Heart right ventricle (tissue), 16 donors: Measurements from ENCODE around the gene TAP1. TPM values are rescaled to one million over a fixed set of nuclear protein-coding genes. Genes with fewer than 3 reads are reported as not detected.
A peak's percentile ranks its signal among the peaks of the same experiment; 100 is the strongest.

Experiments
- ATAC-seq, 8 donors: fragments of 200-7000 bp; cut with Tn5 transposase; one replicate each; pipeline ENCODE4 v1.9.1; 2020; ENCODE audit warnings: mild to moderate bottlenecking in 8 of 8, moderate library complexity in 8 of 8, moderate number of reproducible peaks in 1 of 8
- DNase-seq, 2 donors: peaks; one replicate each; pipeline ENCODE4 v3.0.0-alpha.2; 2020
- H3K27ac ChIP-seq, 10 donors: fragments of 200-600 bp; sonication (generic) in 2 of 10; one replicate each; pipeline versions ENCODE4 v1.5.0 to v1.8.0; 2020 to 2022; ENCODE audit warnings: mild to moderate bottlenecking in 3 of 10
- H3K27me3 ChIP-seq, 7 donors: fragments of 200-600 bp; one replicate each; pipeline ENCODE4 v1.8.0; 2021 to 2022; ENCODE audit warnings: mild to moderate bottlenecking in 2 of 7
- H3K36me3 ChIP-seq, 9 donors: fragments of 200-600 bp; sonication (generic) in 1 of 9; one replicate each; pipeline versions ENCODE4 v1.5.0 to v1.8.0; 2020 to 2022; ENCODE audit warnings: mild to moderate bottlenecking in 2 of 9
- H3K4me1 ChIP-seq, 9 donors: fragments of 200-600 bp; sonication (generic) in 1 of 9; one replicate each; pipeline versions ENCODE4 v1.5.0 to v1.8.0; 2020 to 2022; ENCODE audit warnings: mild to moderate bottlenecking in 4 of 9
- H3K4me3 ChIP-seq, 10 donors: fragments of 200-600 bp; sonication (generic) in 2 of 10; one replicate each; pipeline versions ENCODE4 v1.5.0 to v1.8.0; 2020 to 2022; ENCODE audit warnings: mild to moderate bottlenecking in 7 of 10, moderate library complexity in 2 of 10
- H3K9me3 ChIP-seq, 11 donors: fragments of 200-600 bp in 10 of 11; sonication (generic) in 2 of 11; one replicate each; pipeline versions ENCODE4 v1.5.0 to v1.8.0; 2013 to 2022; ENCODE audit warnings: mild to moderate bottlenecking in 2 of 11, control low read depth in 1 of 11, moderate library complexity in 1 of 11
- CTCF ChIP-seq, 9 donors: fragments of 200-600 bp; sonication (generic) in 2 of 9; IDR thresholded peaks; one replicate each; pipeline versions ENCODE4 v1.5.0 to v1.8.0; 2021 to 2022; ENCODE audit warnings: antibody characterized with exemption in 9 of 9, mild to moderate bottlenecking in 5 of 9, moderate library complexity in 1 of 9
- WGBS, 2 donors: extraction: QIAGEN DNeasy Blood & Tissue Kit; methylation state at CpG; one replicate each; pipeline ENCODE4 v1.1.7; 2013; ENCODE audit warnings: inconsistent platforms in 1 of 2; 5-methylcytosine and 5-hydroxymethylcytosine counted together
- intact Hi-C, 10 donors: fragments of 100-400 bp; cut with DNase I; formaldehyde crosslinking; loops; one replicate each; pipeline versions ENCODE4 v1.11.1 to v1.14.2; 2022
- polyA plus RNA-seq, 2 donors: library from polyadenylated mRNA; stranded (reverse); fragments of 200-250 nt; gene quantifications; one replicate each; pipeline ENCODE4 v1.2.3, GENCODE V29; 2013
- total RNA-seq, 10 donors: library from RNA; stranded (reverse); fragmentation: NEBNext Ultra II Directional in 3 of 10; extraction: Animal tissue kit (Norgen Biotek cat#: 25700) in 3 of 10; gene quantifications; one replicate each; pipeline versions ENCODE4 v1.2.1 to v1.2.4, GENCODE V29; 2021 to 2023
- donor health status: Arrhythmogenic right ventricular cardiomyopathy.
- donor health status: ischemic (EF 13 %, LVEDD 7.1; RV severe dilation, severe dysfunction).
- donor health status: healthy with polysubstance abuse.
- donor health status: DM: no; HTN: yes; CAD: no.
- donor health status: DM: no; HTN: no; CAD: no.
- donor health status: ischemic (EF 25% LVEDD 6.9; RV normal size, moderate dysfunction).
- donor health status: ischemic (EF 25% LVEDD 5.7; RV mildly dilated, moderate dysfunction).
- donor health status: healthy.
- donor health status: DM: yes; HTN: yes; CAD: no.
- donor health status: Ischemic cardiomyopathy.
- donor health status: ischemic (EF 35%, LVEDD 5.7; RV mildly dilated, moderate dysfunction).
- donor health status: nonischemic (EF 11% LVEDD 7.7; RV severe dilation, severe dysfunction).
- donor health status: DM: yes; HTN: yes; CAD: no.
- donor health status: PGD.
- donor health status: ischemic (EF 29% LVEDD 5.4; RV normal size, mild dysfunction).
- donor health status: nonischemic (EF 23%, LVEDD 6.1; RV moderate dilation, normal function).

The TAP1 gene
- total and polyA plus RNA-seq, 12 donors = 12.8 to 213 (median 19.1) TPM

GRCh38 chr6:32835167-32835893 is 18.2 kb downstream of the TAP1 start:
- intact Hi-C loops = loop anchor here in 1 of 10 donors (5.0 kb wide), 1 partner anchor 37 kb away; no protein-coding TSS in a partner anchor

GRCh38 chr6:32833664-32834063 is 19.8 kb downstream of the TAP1 start:
- no peak overlapping the region for H3K27ac ChIP-seq
- no peaks in the 10 kb centered on the region for H3K9me3 ChIP-seq
- no peak for TF ChIP-seq CTCF (IDR thresholded peaks at IDR 0.05)
- H3K36me3 ChIP-seq = peaks cover 0 to 83% (median 16%) of the 10 kb centered on the region in 9 donors
- 76 to 87% methylated on average over 5 of the region's 5 CpGs for WGBS, 2 donors
- no peak for DNase-seq
- no peak overlapping the region for H3K4me3 ChIP-seq
- intact Hi-C loops = loop anchor here in 2 of 10 donors (5.0 kb wide), 2 partner anchors 34 to 39 kb away; no protein-coding TSS in a partner anchor
- no peaks in the 10 kb centered on the region for H3K27me3 ChIP-seq
- H3K4me1 ChIP-seq = peaks cover 0 to 24% (median 12%) of the 10 kb centered on the region in 9 donors
- ATAC-seq = no peak

More at GRCh38 chr6:32835167-32835893, 18.2 kb downstream of the TAP1 start:
- Histone ChIP-seq H3K4me3 (no peak overlapping the region), H3K4me1 (peaks cover 0 to 38% (median 15%) of the 10 kb centered on the region in 9 donors), H3K9me3 (no peaks in the 10 kb centered on the region), H3K27me3 (no peaks in the 10 kb centered on the region), H3K27ac (no peak overlapping the region), H3K36me3 (peaks cover 0 to 71% (median 13%) of the 10 kb centered on the region in 9 donors)
- WGBS, 2 donors = 94 to 95% methylated on average over 16 of the region's 16 CpGs
- no peak for DNase-seq
- ATAC-seq = no peak
- TF ChIP-seq CTCF (IDR thresholded peaks at IDR 0.05) = no peak

- 68 to 75% methylated on average over 13 of the region's 13 CpGs for WGBS, 2 donors
- Histone ChIP-seq H3K27ac (no peak overlapping the region), H3K9me3 (no peaks in the 10 kb centered on the region), H3K4me3 (no peak overlapping the region), H3K4me1 (peaks cover 0 to 20% (median 6%) of the 10 kb centered on the region in 9 donors), H3K27me3 (no peaks in the 10 kb centered on the region), H3K36me3 (peaks cover 0 to 93% (median 16%) of the 10 kb centered on the region in 9 donors)
- DNase-seq (no peak), ATAC-seq (peak in 2 of 8 donors; percentile 11 to 27)
- intact Hi-C loops = loop anchor here in 2 of 10 donors (5.0 kb wide), 2 partner anchors 35 to 40 kb away; no protein-coding TSS in a partner anchor
- TF ChIP-seq CTCF (IDR thresholded peaks at IDR 0.05) = no peak
Measured at GRCh38 chr6:32832535-32832934, 21.0 kb downstream of the TAP1 start.

DNA sequence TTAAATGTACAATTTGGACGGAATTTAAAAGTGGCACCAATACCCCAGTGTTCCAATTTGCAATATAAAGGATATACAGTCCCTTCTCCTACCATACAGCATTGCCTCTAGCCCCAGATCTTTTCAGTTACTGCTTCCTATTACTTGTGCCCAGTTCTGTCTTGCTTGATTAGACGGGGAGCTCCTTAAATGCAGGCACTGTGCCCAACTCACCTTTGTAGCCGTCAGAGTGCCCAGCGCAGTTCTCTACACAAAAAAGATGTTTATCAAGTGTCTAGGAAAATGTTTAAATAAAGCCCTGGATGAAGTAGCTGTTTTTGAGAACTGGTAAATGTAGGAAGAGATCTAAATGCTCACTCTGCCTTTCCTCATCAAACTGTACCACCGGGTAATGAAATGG is 22.6 kb downstream of the TAP1 start:
- Histone ChIP-seq H3K36me3 (peaks cover 0 to 92% (median 16%) of the 10 kb centered on the region in 9 donors), H3K4me3 (no peak overlapping the region), H3K27ac (no peak overlapping the region), H3K27me3 (no peaks in the 10 kb centered on the region), H3K9me3 (no peaks in the 10 kb centered on the region), H3K4me1 (peaks cover 0 to 18% (median 0%) of the 10 kb centered on the region in 9 donors)
- DNase-seq (no peak), ATAC-seq (no peak)
- intact Hi-C loops = loop anchor here in 2 of 10 donors (5.0 kb wide), 2 partner anchors 36 to 41 kb away; no protein-coding TSS in a partner anchor
- 86 to 96% methylated on average over 5 of the region's 5 CpGs for WGBS, 2 donors
- no peak for TF ChIP-seq CTCF (IDR thresholded peaks at IDR 0.05)
